HG02885 (cell line): ENCODE measurements around the gene HPCAL1.

Experiments
- ATAC-seq: cut with Tn5 transposase; IDR thresholded peaks from one replicate; pipeline ENCODE4 v1.9.1; 2021; ENCODE audit warnings: mild to moderate bottlenecking; ENCODE audit not compliant: unreplicated experiment, poor library complexity

HPCAL1 gene

GRCh38 chr2:10345813-10346212 lies 43.1 kb downstream of the HPCAL1 start:
- ATAC-seq = no peak

DNA sequence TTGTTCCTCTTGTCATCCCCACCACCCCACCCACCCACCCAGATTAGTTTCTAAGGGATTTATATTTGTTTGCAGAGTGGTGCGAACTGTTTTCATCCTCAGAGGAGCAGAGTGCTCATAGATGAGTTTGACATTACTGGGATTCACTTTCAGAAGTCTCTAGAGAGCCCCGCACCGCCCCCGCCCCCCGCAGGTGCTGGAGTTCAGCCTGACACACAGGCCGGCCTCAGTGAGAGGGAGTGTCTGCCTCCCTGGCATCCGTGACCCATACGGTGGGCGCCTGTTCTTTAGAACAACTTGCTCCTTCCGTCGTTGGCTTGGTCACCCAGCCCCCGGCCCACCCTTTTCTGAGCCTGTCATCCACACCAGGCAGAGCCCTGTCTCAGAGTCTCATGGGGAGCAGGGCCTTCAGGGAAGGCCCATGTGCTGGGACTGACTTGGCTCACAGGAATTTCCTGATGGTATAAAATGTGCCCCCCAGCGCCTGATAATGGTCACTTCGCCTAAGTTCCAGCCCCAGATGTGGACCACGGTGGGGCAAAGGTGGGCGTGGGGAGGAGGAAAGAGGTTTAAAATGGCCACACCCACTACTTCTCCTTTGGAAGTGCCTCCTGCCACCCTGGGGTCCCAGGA lies 44.3 kb downstream of the HPCAL1 start:
- ATAC-seq = no peak

DNA sequence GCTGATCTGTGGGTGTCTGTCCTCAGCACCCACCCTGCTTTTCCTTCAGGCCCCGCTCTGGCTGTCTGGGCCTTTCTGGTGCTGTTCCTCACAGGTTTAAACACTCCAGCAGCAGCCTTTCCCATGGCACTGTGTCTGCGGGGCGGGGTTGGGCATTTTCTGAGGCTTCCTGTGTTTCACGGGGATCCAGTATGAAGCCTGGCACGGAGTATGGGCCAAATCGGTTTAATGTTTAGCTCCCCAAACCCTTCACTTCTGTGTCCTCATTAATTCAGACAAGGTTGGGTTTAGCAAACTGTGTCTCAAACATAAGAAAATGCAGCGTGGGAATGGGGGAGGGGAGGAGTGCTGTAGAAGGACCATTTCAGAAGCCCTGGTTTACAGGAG lies 44.9 kb downstream of the HPCAL1 start:
- ATAC-seq = no peak

- no peak for ATAC-seq
These were observed 46.2 kb downstream of the HPCAL1 start for GRCh38 chr2:10348891-10349290.

DNA sequence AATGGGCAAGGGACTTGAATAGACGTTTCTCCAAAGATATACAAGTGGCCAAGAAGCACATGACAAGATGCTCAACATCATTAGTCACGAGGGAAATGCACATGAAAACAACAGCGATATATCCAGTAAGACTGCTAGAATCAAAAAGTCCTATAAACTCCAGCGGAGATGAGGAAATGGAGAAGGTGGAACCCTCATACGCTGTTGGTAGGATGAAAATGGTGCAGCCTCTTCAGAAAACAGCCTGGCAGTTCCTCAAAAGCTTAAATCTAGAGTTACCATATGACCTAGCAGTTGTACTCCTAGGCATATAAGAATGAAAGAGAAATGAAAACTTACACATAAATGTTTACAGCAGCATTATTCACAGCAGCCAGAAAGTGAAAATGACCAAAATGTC lies 48.1 kb downstream of the HPCAL1 start:
- no peak for ATAC-seq

GRCh38 chr2:10352361-10352760 lies 49.7 kb downstream of the HPCAL1 start:
- ATAC-seq = no peak

DNA sequence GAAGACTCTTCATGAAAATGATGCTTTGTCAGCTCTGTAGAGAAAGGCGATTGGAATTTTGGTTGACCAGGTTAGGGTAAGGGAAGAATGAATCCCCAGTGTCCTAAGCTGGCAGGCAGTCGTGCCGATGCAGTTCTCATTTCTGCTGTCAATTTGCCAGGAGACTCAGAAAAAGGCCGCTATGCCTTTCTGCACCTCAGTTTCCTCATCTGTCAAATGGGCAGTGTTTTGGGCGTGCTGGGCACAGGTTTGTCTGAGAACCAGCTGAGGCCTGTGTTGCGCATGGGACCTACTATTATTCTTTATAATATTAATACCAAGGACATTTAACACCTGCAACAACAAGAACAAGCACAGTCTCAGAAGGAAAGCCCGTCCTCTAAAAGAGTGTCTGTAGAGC lies 50.3 kb downstream of the HPCAL1 start:
- no peak for ATAC-seq

GRCh38 chr2:10353931-10354330 lies 51.2 kb downstream of the HPCAL1 start:
- no peak for ATAC-seq

GRCh38 chr2:10354399-10354798 lies 51.7 kb downstream of the HPCAL1 start:
- ATAC-seq = no peak

- no peak for ATAC-seq
These were observed 53.1 kb downstream of the HPCAL1 start for GRCh38 chr2:10355471-10356438.

DNA sequence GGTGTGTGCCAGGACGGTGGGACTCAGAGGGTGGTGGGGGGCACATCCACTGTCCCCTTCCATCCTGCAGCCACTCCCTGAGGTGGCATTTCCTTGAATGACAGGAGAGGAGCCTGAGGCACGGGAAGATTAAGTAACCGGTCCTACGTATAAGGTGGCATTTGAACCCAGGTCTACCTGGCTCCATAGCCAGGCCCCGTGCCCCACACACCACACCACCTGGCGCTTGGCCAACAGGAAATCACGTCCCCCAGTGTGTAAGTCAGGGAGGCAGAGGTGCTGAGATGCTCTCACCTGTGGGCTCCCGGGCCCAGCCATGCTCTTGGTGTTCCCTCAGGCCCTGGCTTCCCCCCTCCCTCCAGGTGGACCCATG lies 53.7 kb downstream of the HPCAL1 start:
- ATAC-seq = no peak

GRCh38 chr2:10357193-10358169 lies 54.8 kb downstream of the HPCAL1 start:
- ATAC-seq = no peak

- ATAC-seq = no peak
These were observed 56.5 kb downstream of the HPCAL1 start for GRCh38 chr2:10359246-10359645.

GRCh38 chr2:10359731-10360329 lies 57.1 kb downstream of the HPCAL1 start:
- no peak for ATAC-seq

- ATAC-seq = no peak
These were observed 57.8 kb downstream of the HPCAL1 start for GRCh38 chr2:10360460-10360849.

- ATAC-seq = no peak
These were observed 58.3 kb downstream of the HPCAL1 start for GRCh38 chr2:10360850-10361588.

- ATAC-seq = no peak
These were observed 59.6 kb downstream of the HPCAL1 start for GRCh38 chr2:10362096-10362897.

DNA sequence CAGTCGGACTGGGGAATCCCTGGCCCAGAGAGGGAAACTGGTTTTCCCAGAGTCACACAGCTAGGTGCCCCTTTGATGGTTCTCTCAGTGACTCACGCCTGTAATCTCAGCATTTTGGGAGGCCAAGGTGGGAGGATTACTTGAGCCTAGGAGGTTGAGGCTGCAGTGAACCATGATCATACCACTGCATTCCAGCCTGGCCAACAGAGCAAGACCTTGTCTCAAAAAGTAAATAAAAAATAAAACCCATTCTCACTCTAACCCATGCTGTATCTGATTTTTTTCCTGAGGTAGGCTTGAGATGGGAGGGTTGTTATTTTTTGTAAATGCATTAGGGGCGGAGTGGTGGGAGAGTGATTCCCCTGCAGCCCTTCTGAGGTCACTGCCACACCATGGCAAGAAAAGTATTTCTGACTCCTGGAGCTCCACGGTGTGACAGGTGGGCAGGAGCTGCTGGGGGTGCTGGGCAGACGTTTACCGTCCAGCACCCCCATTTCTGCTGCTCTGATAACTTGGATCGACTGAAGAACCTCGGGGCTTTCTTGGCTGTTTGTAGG lies 60.3 kb downstream of the HPCAL1 start:
- no peak for ATAC-seq
